Measurements from ENCODE around the gene BEX5. TPM values are rescaled to one million over a fixed set of nuclear protein-coding genes. Genes with fewer than 3 reads are reported as not detected.
A peak's percentile ranks its signal among the peaks of the same experiment; 100 is the strongest.

BEX5 gene
- total and polyA plus RNA-seq, 9 of the 15 experiments (the other 6 are each of a cell fraction or from before 2014, with no cell fraction given): 0.49 to 3.2 (median 1.6) TPM

DNA sequence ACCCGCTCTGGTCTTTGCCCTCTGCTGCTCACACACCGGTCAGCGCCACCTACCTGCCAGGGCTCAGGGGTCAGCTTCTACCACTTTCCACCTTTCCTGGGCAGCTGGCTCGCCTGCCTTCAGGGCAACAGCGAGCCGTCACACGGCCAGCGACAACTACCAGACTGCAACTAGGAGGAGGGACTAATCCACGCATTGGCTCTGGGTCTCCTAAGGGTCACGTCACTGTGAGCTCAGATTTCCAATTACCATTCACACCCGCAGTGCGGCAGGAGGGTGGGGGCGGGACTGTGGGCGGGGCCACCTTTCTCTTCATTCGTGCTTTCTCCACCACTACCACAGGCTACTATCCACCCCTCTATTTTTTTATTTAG, at the start of gene BEX5 (continued):
- TF ChIP-seq, protein P1, sequence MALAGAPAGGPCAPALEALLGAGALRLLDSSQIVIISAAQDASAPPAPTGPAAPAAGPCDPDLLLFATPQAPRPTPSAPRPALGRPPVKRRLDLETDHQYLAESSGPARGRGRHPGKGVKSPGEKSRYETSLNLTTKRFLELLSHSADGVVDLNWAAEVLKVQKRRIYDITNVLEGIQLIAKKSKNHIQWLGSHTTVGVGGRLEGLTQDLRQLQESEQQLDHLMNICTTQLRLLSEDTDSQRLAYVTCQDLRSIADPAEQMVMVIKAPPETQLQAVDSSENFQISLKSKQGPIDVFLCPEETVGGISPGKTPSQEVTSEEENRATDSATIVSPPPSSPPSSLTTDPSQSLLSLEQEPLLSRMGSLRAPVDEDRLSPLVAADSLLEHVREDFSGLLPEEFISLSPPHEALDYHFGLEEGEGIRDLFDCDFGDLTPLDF (CRISPR knock-in tag; IDR thresholded peaks at IDR 0.05): no peak
- TF ChIP-seq RBFOX2 (IDR thresholded peaks at IDR 0.05; ENCODE audit: low read depth, low read length) (0 out of 2 replicates have a peak, but pooled peaks have one; percentile 35), PURB (CRISPR knock-in tag; IDR thresholded peaks at IDR 0.05; ENCODE audit: low read depth) (no peak), BRD4 (IDR thresholded peaks at IDR 0.05) (no peak), MEF2A (IDR thresholded peaks at IDR 0.05; ENCODE audit: control insufficient read depth, low read depth, low read length) (no peak)
- TF ChIP-seq, protein P2, sequence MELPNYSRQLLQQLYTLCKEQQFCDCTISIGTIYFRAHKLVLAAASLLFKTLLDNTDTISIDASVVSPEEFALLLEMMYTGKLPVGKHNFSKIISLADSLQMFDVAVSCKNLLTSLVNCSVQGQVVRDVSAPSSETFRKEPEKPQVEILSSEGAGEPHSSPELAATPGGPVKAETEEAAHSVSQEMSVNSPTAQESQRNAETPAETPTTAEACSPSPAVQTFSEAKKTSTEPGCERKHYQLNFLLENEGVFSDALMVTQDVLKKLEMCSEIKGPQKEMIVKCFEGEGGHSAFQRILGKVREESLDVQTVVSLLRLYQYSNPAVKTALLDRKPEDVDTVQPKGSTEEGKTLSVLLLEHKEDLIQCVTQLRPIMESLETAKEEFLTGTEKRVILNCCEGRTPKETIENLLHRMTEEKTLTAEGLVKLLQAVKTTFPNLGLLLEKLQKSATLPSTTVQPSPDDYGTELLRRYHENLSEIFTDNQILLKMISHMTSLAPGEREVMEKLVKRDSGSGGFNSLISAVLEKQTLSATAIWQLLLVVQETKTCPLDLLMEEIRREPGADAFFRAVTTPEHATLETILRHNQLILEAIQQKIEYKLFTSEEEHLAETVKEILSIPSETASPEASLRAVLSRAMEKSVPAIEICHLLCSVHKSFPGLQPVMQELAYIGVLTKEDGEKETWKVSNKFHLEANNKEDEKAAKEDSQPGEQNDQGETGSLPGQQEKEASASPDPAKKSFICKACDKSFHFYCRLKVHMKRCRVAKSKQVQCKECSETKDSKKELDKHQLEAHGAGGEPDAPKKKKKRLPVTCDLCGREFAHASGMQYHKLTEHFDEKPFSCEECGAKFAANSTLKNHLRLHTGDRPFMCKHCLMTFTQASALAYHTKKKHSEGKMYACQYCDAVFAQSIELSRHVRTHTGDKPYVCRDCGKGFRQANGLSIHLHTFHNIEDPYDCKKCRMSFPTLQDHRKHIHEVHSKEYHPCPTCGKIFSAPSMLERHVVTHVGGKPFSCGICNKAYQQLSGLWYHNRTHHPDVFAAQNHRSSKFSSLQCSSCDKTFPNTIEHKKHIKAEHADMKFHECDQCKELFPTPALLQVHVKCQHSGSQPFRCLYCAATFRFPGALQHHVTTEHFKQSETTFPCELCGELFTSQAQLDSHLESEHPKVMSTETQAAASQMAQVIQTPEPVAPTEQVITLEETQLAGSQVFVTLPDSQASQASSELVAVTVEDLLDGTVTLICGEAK (IDR thresholded peaks at IDR 0.05): no peak
- TF ChIP-seq, protein P2 (CRISPR knock-in tag; IDR thresholded peaks at IDR 0.05): no peak
- TF ChIP-seq, protein P3, sequence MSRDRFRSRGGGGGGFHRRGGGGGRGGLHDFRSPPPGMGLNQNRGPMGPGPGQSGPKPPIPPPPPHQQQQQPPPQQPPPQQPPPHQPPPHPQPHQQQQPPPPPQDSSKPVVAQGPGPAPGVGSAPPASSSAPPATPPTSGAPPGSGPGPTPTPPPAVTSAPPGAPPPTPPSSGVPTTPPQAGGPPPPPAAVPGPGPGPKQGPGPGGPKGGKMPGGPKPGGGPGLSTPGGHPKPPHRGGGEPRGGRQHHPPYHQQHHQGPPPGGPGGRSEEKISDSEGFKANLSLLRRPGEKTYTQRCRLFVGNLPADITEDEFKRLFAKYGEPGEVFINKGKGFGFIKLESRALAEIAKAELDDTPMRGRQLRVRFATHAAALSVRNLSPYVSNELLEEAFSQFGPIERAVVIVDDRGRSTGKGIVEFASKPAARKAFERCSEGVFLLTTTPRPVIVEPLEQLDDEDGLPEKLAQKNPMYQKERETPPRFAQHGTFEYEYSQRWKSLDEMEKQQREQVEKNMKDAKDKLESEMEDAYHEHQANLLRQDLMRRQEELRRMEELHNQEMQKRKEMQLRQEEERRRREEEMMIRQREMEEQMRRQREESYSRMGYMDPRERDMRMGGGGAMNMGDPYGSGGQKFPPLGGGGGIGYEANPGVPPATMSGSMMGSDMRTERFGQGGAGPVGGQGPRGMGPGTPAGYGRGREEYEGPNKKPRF (IDR thresholded peaks at IDR 0.05; ENCODE audit: low read depth, low read length): no peak

Measured in K562 (cell line).